ENCODE data around the gene MLN.
A peak's percentile ranks its signal among the peaks of the same experiment; 100 is the strongest.

The MLN gene

GRCh38 chr6:33749401-33749800 lies 54.4 kb downstream of the MLN start:
- no peak overlapping the region for H4K5ac ChIP-seq (ENCODE audit: low read length)
- H3K4me3 ChIP-seq (ENCODE audit: low read length): no peak overlapping the region
- H4K8ac ChIP-seq (ENCODE audit: low read depth, low read length): no peak overlapping the region
- no peak for DNase-seq
- no peak overlapping the region for H2BK5ac ChIP-seq (ENCODE audit: low read length)
- H3K18ac ChIP-seq (ENCODE audit: low read length): no peak overlapping the region
- no peaks in the 10 kb centered on the region for H3K79me2 ChIP-seq (ENCODE audit: control insufficient read depth, insufficient read depth, low read length)
- peaks cover 8% of the 10 kb centered on the region for H3K4me1 ChIP-seq (ENCODE audit: control insufficient read depth, low read depth, low read length)
- H3K9ac ChIP-seq (ENCODE audit: low read length): no peak overlapping the region
- H2AK5ac ChIP-seq (ENCODE audit: low read length): no peak overlapping the region
- no peak overlapping the region for H3K23ac ChIP-seq (ENCODE audit: low read length)
- H2BK15ac ChIP-seq (replicated peaks; ENCODE audit: low read depth): no peak overlapping the region
- no peak overlapping the region for H3K56ac ChIP-seq (ENCODE audit: low read length)
- H3K4me2 ChIP-seq (ENCODE audit: low read length): no peak overlapping the region
- no peaks in the 10 kb centered on the region for H3K79me1 ChIP-seq (ENCODE audit: low read length)
- no peak overlapping the region for H2BK120ac ChIP-seq (ENCODE audit: low read depth, low read length)
- no CpG with 5 or more reads among the region's 7 CpGs for WGBS (ENCODE audit: extremely low coverage, insufficient coverage, low lambda C conversion rate)
- no peaks in the 10 kb centered on the region for H3K36me3 ChIP-seq (ENCODE audit: control insufficient read depth, insufficient read depth, low read length)
- no peak overlapping the region for H3K27ac ChIP-seq (ENCODE audit: low read depth, low read length)
- no peaks in the 10 kb centered on the region for H3K27me3 ChIP-seq (ENCODE audit: insufficient read depth, low read length, poor library complexity)
- H3K4ac ChIP-seq (ENCODE audit: low read depth, low read length): no peak overlapping the region

- H2BK5ac ChIP-seq (ENCODE audit: low read length): no peak overlapping the region
Observed at GRCh38 chr6:33748841-33749240, 55.0 kb downstream of the MLN start.

GRCh38 chr6:33747823-33748222 lies 56.0 kb downstream of the MLN start:
- no peaks in the 10 kb centered on the region for H3K36me3 ChIP-seq (ENCODE audit: control insufficient read depth, insufficient read depth, low read length)
- H3K18ac ChIP-seq (ENCODE audit: low read length): no peak overlapping the region
- H3K4me2 ChIP-seq (ENCODE audit: low read length): no peak overlapping the region
- no peak overlapping the region for H3K27ac ChIP-seq (ENCODE audit: low read depth, low read length)
- H2AK5ac ChIP-seq (ENCODE audit: low read length): no peak overlapping the region
- no CpG with 5 or more reads among the region's 5 CpGs for WGBS (ENCODE audit: extremely low coverage, insufficient coverage, low lambda C conversion rate)
- H3K27me3 ChIP-seq (ENCODE audit: insufficient read depth, low read length, poor library complexity): no peaks in the 10 kb centered on the region
- peaks cover 8% of the 10 kb centered on the region for H3K4me1 ChIP-seq (ENCODE audit: control insufficient read depth, low read depth, low read length)
- H3K56ac ChIP-seq (ENCODE audit: low read length): no peak overlapping the region
- no peak overlapping the region for H4K5ac ChIP-seq (ENCODE audit: low read length)
- H3K79me1 ChIP-seq (ENCODE audit: low read length): no peaks in the 10 kb centered on the region
- H3K4ac ChIP-seq (ENCODE audit: low read depth, low read length): no peak overlapping the region
- no peak overlapping the region for H2BK15ac ChIP-seq (replicated peaks; ENCODE audit: low read depth)
- no peak for DNase-seq
- H2BK120ac ChIP-seq (ENCODE audit: low read depth, low read length): no peak overlapping the region
- no peak overlapping the region for H3K23ac ChIP-seq (ENCODE audit: low read length)
- no peak overlapping the region for H4K8ac ChIP-seq (ENCODE audit: low read depth, low read length)
- H3K4me3 ChIP-seq (ENCODE audit: low read length): no peak overlapping the region
- H2BK5ac ChIP-seq (ENCODE audit: low read length): no peak overlapping the region
- no peaks in the 10 kb centered on the region for H3K79me2 ChIP-seq (ENCODE audit: control insufficient read depth, insufficient read depth, low read length)
- H3K9ac ChIP-seq (ENCODE audit: low read length): no peak overlapping the region

More at GRCh38 chr6:33748841-33749240, 55.0 kb downstream of the MLN start:
- no peaks in the 10 kb centered on the region for H3K27me3 ChIP-seq (ENCODE audit: insufficient read depth, low read length, poor library complexity)
- H2BK15ac ChIP-seq (replicated peaks; ENCODE audit: low read depth): no peak overlapping the region
- no peak overlapping the region for H3K4me2 ChIP-seq (ENCODE audit: low read length)
- no CpG with 5 or more reads among the region's 4 CpGs for WGBS (ENCODE audit: extremely low coverage, insufficient coverage, low lambda C conversion rate)
- no peak overlapping the region for H3K9ac ChIP-seq (ENCODE audit: low read length)
- no peak overlapping the region for H2BK120ac ChIP-seq (ENCODE audit: low read depth, low read length)
- H3K56ac ChIP-seq (ENCODE audit: low read length): no peak overlapping the region
- H3K79me1 ChIP-seq (ENCODE audit: low read length): no peaks in the 10 kb centered on the region
- DNase-seq: no peak
- H2AK5ac ChIP-seq (ENCODE audit: low read length): no peak overlapping the region
- no peak overlapping the region for H3K18ac ChIP-seq (ENCODE audit: low read length)
- peaks cover 8% of the 10 kb centered on the region for H3K4me1 ChIP-seq (ENCODE audit: control insufficient read depth, low read depth, low read length)
- no peak overlapping the region for H4K5ac ChIP-seq (ENCODE audit: low read length)
- H3K27ac ChIP-seq (ENCODE audit: low read depth, low read length): no peak overlapping the region
- no peak overlapping the region for H3K4me3 ChIP-seq (ENCODE audit: low read length)
- H3K23ac ChIP-seq (ENCODE audit: low read length): no peak overlapping the region
- no peak overlapping the region for H3K4ac ChIP-seq (ENCODE audit: low read depth, low read length)
- H4K8ac ChIP-seq (ENCODE audit: low read depth, low read length): no peak overlapping the region
- no peaks in the 10 kb centered on the region for H3K36me3 ChIP-seq (ENCODE audit: control insufficient read depth, insufficient read depth, low read length)
- no peaks in the 10 kb centered on the region for H3K79me2 ChIP-seq (ENCODE audit: control insufficient read depth, insufficient read depth, low read length)

GRCh38 chr6:33746651-33747100 lies 57.1 kb downstream of the MLN start, which contains the start of gene IP6K3:
Gene IP6K3, minus strand, starts transcription at chr6:33746905. Its CDS starts 11,429 bp downstream, at chr6:33735476.
- Histone ChIP-seq H4K8ac (ENCODE audit: low read depth, low read length) (no peak within 1 kb of the TSS), H3K4me2 (ENCODE audit: low read length) (no peak within 1 kb of the TSS), H3K4me3 (ENCODE audit: low read length) (no peak within 1 kb of the TSS), H2BK5ac (ENCODE audit: low read length) (no peak within 1 kb of the TSS), H3K18ac (ENCODE audit: low read length) (no peak within 1 kb of the TSS), H3K4ac (ENCODE audit: low read depth, low read length) (no peak within 1 kb of the TSS), H3K79me1 (ENCODE audit: low read length) (no peaks in the 10 kb centered on the region), H2BK15ac (replicated peaks; ENCODE audit: low read depth) (no peak within 1 kb of the TSS), H4K5ac (ENCODE audit: low read length) (no peak within 1 kb of the TSS), H3K4me1 (ENCODE audit: control insufficient read depth, low read depth, low read length) (peaks cover 8% of the 10 kb centered on the region), H3K27ac (ENCODE audit: low read depth, low read length) (no peak within 1 kb of the TSS), H3K36me3 (ENCODE audit: control insufficient read depth, insufficient read depth, low read length) (no peaks in the 10 kb centered on the region), H3K9ac (ENCODE audit: low read length) (no peak within 1 kb of the TSS), H2AK5ac (ENCODE audit: low read length) (peak within 1 kb of the TSS; percentile 11), H3K56ac (ENCODE audit: low read length) (peak within 1 kb of the TSS; percentile 54), H3K23ac (ENCODE audit: low read length) (peak within 1 kb of the TSS; percentile 48), H3K79me2 (ENCODE audit: control insufficient read depth, insufficient read depth, low read length) (no peaks in the 10 kb centered on the region), H2BK120ac (ENCODE audit: low read depth, low read length) (no peak within 1 kb of the TSS), H3K27me3 (ENCODE audit: insufficient read depth, low read length, poor library complexity) (no peaks in the 10 kb centered on the region)
- DNase-seq: no peak
- WGBS (ENCODE audit: extremely low coverage, insufficient coverage, low lambda C conversion rate): no CpG with 5 or more reads among the region's 10 CpGs

- Histone ChIP-seq H2BK120ac (ENCODE audit: low read depth, low read length) (no peak overlapping the region), H3K23ac (ENCODE audit: low read length) (no peak overlapping the region), H3K27me3 (ENCODE audit: insufficient read depth, low read length, poor library complexity) (no peaks in the 10 kb centered on the region), H4K5ac (ENCODE audit: low read length) (no peak overlapping the region), H3K4me2 (ENCODE audit: low read length) (no peak overlapping the region), H3K4me1 (ENCODE audit: control insufficient read depth, low read depth, low read length) (peaks cover 8% of the 10 kb centered on the region), H2BK5ac (ENCODE audit: low read length) (no peak overlapping the region), H3K36me3 (ENCODE audit: control insufficient read depth, insufficient read depth, low read length) (no peaks in the 10 kb centered on the region), H3K27ac (ENCODE audit: low read depth, low read length) (no peak overlapping the region), H3K79me2 (ENCODE audit: control insufficient read depth, insufficient read depth, low read length) (no peaks in the 10 kb centered on the region), H3K79me1 (ENCODE audit: low read length) (no peaks in the 10 kb centered on the region), H3K9ac (ENCODE audit: low read length) (no peak overlapping the region), H3K18ac (ENCODE audit: low read length) (no peak overlapping the region), H2AK5ac (ENCODE audit: low read length) (peak overlapping the region; percentile 11), H2BK15ac (replicated peaks; ENCODE audit: low read depth) (no peak overlapping the region), H4K8ac (ENCODE audit: low read depth, low read length) (no peak overlapping the region), H3K4ac (ENCODE audit: low read depth, low read length) (no peak overlapping the region), H3K4me3 (ENCODE audit: low read length) (no peak overlapping the region), H3K56ac (ENCODE audit: low read length) (peak overlapping the region; percentile 54)
- peak; percentile 66 for DNase-seq
- no CpG with 5 or more reads among the region's 14 CpGs for WGBS (ENCODE audit: extremely low coverage, insufficient coverage, low lambda C conversion rate)
Observed at GRCh38 chr6:33746036-33746600, 57.7 kb downstream of the MLN start.

- Histone ChIP-seq H2AK5ac (ENCODE audit: low read length) (no peak overlapping the region), H3K4me3 (ENCODE audit: low read length) (no peak overlapping the region)
- no CpG with 5 or more reads among the region's 7 CpGs for WGBS (ENCODE audit: extremely low coverage, insufficient coverage, low lambda C conversion rate)
Observed at GRCh38 chr6:33745548-33745947, 58.3 kb downstream of the MLN start.

More at GRCh38 chr6:33745548-33745947, 58.3 kb downstream of the MLN start:
- H2BK15ac ChIP-seq (replicated peaks; ENCODE audit: low read depth): no peak overlapping the region
- H3K4ac ChIP-seq (ENCODE audit: low read depth, low read length): no peak overlapping the region
- no peak overlapping the region for H3K27ac ChIP-seq (ENCODE audit: low read depth, low read length)
- no peak overlapping the region for H2BK5ac ChIP-seq (ENCODE audit: low read length)
- H3K23ac ChIP-seq (ENCODE audit: low read length): no peak overlapping the region
- H3K9ac ChIP-seq (ENCODE audit: low read length): no peak overlapping the region
- no peak overlapping the region for H3K56ac ChIP-seq (ENCODE audit: low read length)
- H4K5ac ChIP-seq (ENCODE audit: low read length): no peak overlapping the region
- no peaks in the 10 kb centered on the region for H3K27me3 ChIP-seq (ENCODE audit: insufficient read depth, low read length, poor library complexity)
- no peaks in the 10 kb centered on the region for H3K79me2 ChIP-seq (ENCODE audit: control insufficient read depth, insufficient read depth, low read length)
- H3K79me1 ChIP-seq (ENCODE audit: low read length): no peaks in the 10 kb centered on the region
- no peaks in the 10 kb centered on the region for H3K36me3 ChIP-seq (ENCODE audit: control insufficient read depth, insufficient read depth, low read length)
- H3K18ac ChIP-seq (ENCODE audit: low read length): no peak overlapping the region
- DNase-seq: no peak
- H3K4me2 ChIP-seq (ENCODE audit: low read length): no peak overlapping the region
- H3K4me1 ChIP-seq (ENCODE audit: control insufficient read depth, low read depth, low read length): peaks cover 8% of the 10 kb centered on the region
- no peak overlapping the region for H2BK120ac ChIP-seq (ENCODE audit: low read depth, low read length)
- no peak overlapping the region for H4K8ac ChIP-seq (ENCODE audit: low read depth, low read length)
